B cell (primary cell): ENCODE measurements around the gene WDR76.
"Not testable (repeated sequence)": the region's sequence is repeated elsewhere in the genome, so short reads cannot be mapped to it uniquely, and the experiment has no call there.

Source experiments
- EZH2 ChIP-seq: IDR thresholded peaks from 2 replicates; pipeline ENCODE4 v1.6.1; 2012; ENCODE audit warnings: borderline replicate concordance, low read depth, mild to moderate bottlenecking, moderate library complexity, low read length; ENCODE audit not compliant: insufficient read depth, poor library complexity, severe bottlenecking
- TF ChIP-seq, protein P1 (sequence below): fragments of 200-600 bp; IDR thresholded peaks from one replicate; pipeline ENCODE4 v1.8.0; 2022; ENCODE audit warnings: antibody characterized with exemption, mild to moderate bottlenecking

DNA sequence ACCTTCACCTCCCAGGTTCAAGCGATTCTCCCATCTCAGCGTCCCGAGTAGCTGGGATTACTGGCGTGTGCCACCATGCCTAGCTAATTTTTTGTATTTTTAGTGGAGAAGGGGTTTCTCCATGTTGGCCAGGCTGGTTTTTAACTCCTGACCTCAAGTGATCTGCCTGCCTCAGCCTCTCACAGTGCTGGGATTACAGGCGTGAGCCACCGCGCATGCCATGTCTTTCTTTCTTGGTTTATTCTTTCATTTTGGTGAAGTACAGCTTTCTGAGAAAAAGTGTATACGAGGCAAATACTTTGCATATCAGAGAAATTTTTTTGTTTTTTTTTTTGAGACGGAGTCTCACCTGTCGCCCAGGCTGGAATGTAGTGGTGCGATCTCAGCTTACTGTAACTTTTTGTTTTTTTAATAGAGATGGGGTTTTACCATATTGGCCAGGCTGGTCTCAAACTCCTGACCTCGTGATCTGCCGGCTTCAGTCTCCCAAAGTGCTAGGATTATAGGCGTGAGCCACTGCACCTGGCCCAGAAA, 4.8 kb downstream of the WDR76 start:
- not testable (repeated sequence) for TF ChIP-seq EZH2
- TF ChIP-seq, protein P1, sequence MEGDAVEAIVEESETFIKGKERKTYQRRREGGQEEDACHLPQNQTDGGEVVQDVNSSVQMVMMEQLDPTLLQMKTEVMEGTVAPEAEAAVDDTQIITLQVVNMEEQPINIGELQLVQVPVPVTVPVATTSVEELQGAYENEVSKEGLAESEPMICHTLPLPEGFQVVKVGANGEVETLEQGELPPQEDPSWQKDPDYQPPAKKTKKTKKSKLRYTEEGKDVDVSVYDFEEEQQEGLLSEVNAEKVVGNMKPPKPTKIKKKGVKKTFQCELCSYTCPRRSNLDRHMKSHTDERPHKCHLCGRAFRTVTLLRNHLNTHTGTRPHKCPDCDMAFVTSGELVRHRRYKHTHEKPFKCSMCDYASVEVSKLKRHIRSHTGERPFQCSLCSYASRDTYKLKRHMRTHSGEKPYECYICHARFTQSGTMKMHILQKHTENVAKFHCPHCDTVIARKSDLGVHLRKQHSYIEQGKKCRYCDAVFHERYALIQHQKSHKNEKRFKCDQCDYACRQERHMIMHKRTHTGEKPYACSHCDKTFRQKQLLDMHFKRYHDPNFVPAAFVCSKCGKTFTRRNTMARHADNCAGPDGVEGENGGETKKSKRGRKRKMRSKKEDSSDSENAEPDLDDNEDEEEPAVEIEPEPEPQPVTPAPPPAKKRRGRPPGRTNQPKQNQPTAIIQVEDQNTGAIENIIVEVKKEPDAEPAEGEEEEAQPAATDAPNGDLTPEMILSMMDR = not testable (repeated sequence)
